HCT116 (cell line): Measurements from ENCODE around the gene SPARC.

Experiments used
- ATF3 ChIP-seq: IDR thresholded peaks from 2 replicates; pipeline ENCODE4 v1.6.1; 2012
- CTCF ChIP-seq, 3 experiments: fragments of 200-600 bp in 1 of 3; sonication (generic) in 1 of 3; IDR thresholded peaks in 2 of 3; conservative IDR thresholded peaks in 1 of 3; 2 replicates each; pipeline ENCODE4 v1.5.1; 2012 to 2017; ENCODE audit warnings: low read depth in 2 of 3, low read length in 2 of 3, antibody characterized with exemption in 1 of 3, borderline replicate concordance in 1 of 3, control low read depth in 1 of 3, mild to moderate bottlenecking in 1 of 3, mixed read lengths in 1 of 3, mixed run types in 1 of 3, moderate library complexity in 1 of 3; ENCODE audit not compliant: insufficient read depth in 1 of 3
- ELF1 ChIP-seq: IDR thresholded peaks from 2 replicates; pipeline ENCODE4 v1.6.1; 2012; ENCODE audit warnings: low read depth, borderline replicate concordance
- EZH2 ChIP-seq: fragments of 200-600 bp; sonication (generic); IDR thresholded peaks from 2 replicates; pipeline ENCODE4 v1.6.1; 2017; ENCODE audit warnings: antibody characterized with exemption, mixed run types
- JUND ChIP-seq: IDR thresholded peaks from 2 replicates; pipeline ENCODE4 v1.6.1; 2012
- MAX ChIP-seq: IDR thresholded peaks from 2 replicates; pipeline ENCODE4 v1.6.1; 2012
- POLR2A ChIP-seq: IDR thresholded peaks from 2 replicates; pipeline ENCODE4 v1.7.0; 2011; ENCODE audit warnings: borderline replicate concordance; ENCODE audit not compliant: insufficient read depth, insufficient read length; ENCODE audit errors: extremely low read depth
- POLR2AphosphoS5 ChIP-seq: IDR thresholded peaks from 2 replicates; pipeline ENCODE4 v1.6.1; 2011; ENCODE audit warnings: mild to moderate bottlenecking, low read depth, low read length, moderate library complexity
- RAD21 ChIP-seq: IDR thresholded peaks from 2 replicates; pipeline ENCODE4 v1.6.1; 2012; ENCODE audit warnings: low read depth, mild to moderate bottlenecking
- REST ChIP-seq: IDR thresholded peaks from 2 replicates; pipeline ENCODE4 v1.6.1; 2012; ENCODE audit warnings: low read depth
- TCF7L2 ChIP-seq: IDR thresholded peaks from 2 replicates; pipeline ENCODE4 v1.7.0; 2011; ENCODE audit warnings: borderline replicate concordance, inconsistent platforms; ENCODE audit not compliant: insufficient read depth, insufficient read length; ENCODE audit errors: extremely low read depth
- YY1 ChIP-seq: IDR thresholded peaks from 2 replicates; pipeline ENCODE4 v1.6.1; 2011; ENCODE audit warnings: low read length, low read depth, moderate library complexity, mild to moderate bottlenecking; ENCODE audit not compliant: insufficient replicate concordance; ENCODE audit errors: extremely low read depth
- ZBTB33 ChIP-seq: IDR thresholded peaks from 2 replicates; pipeline ENCODE4 v1.6.1; 2011; ENCODE audit warnings: mild to moderate bottlenecking, low read length, moderate library complexity; ENCODE audit not compliant: insufficient replicate concordance; ENCODE audit errors: extremely low read depth
- ZNF274 ChIP-seq: fragments of 200-500 bp; sonication (Bioruptor generic); IDR thresholded peaks from 2 replicates; pipeline ENCODE4 v1.6.1; 2014; ENCODE audit warnings: mild to moderate bottlenecking, low read depth, low read length, inconsistent platforms

- TF ChIP-seq CTCF (IDR thresholded peaks at IDR 0.05 in 2 of 3, conservative IDR thresholded peaks at IDR 0.05 in 1 of 3; ENCODE audit: borderline replicate concordance in 1 of 3, insufficient read depth in 1 of 3, low read depth in 2 of 3, low read length in 2 of 3), result no peak
- TF ChIP-seq EZH2, result no peak
- no peak for TF ChIP-seq ELF1
- TF ChIP-seq RAD21, result no peak
- no peak for TF ChIP-seq POLR2AphosphoS5
- no peak for TF ChIP-seq POLR2A
- TF ChIP-seq TCF7L2, result no peak
- no peak for TF ChIP-seq REST
- TF ChIP-seq YY1, result no peak
- no peak for TF ChIP-seq MAX
- TF ChIP-seq ATF3, result no peak
- no peak for TF ChIP-seq JUND
- TF ChIP-seq ZNF274, result no peak
- no peak for TF ChIP-seq ZBTB33
Measured at GRCh38 chr5:151638619-151639018, 48.1 kb downstream of the SPARC start.
